Suprapubic skin (tissue), 4 donors: ENCODE results near the gene PSTK. TPM values are rescaled to one million over a fixed set of nuclear protein-coding genes. Genes with fewer than 3 reads are reported as not detected.

Source experiments
- DNase-seq, 2 donors: peaks; one replicate each; pipeline ENCODE4 v3.0.0-alpha.2; 2019; ENCODE audit warnings: low spot score in 2 of 2
- H3K27ac ChIP-seq: fragments of 200-600 bp; sonication (generic); one replicate; pipeline ENCODE4 v1.5.1; 2019
- H3K27me3 ChIP-seq: fragments of 200-600 bp; sonication (generic); one replicate; pipeline ENCODE4 v1.5.1; 2019
- H3K36me3 ChIP-seq: fragments of 200-600 bp; sonication (generic); one replicate; pipeline ENCODE4 v1.5.1; 2019
- H3K4me1 ChIP-seq: fragments of 200-600 bp; sonication (generic); one replicate; pipeline ENCODE4 v1.5.1; 2019
- H3K4me3 ChIP-seq: fragments of 200-600 bp; sonication (generic); one replicate; pipeline ENCODE4 v1.5.1; 2019; ENCODE audit warnings: mild to moderate bottlenecking
- H3K9me3 ChIP-seq: fragments of 200-600 bp; sonication (generic); one replicate; pipeline ENCODE4 v1.5.1; 2019
- EP300 ChIP-seq: sonication (generic); formaldehyde crosslinking; IDR thresholded peaks from one replicate; pipeline ENCODE4 v1.6.1; 2017; ENCODE audit warnings: antibody characterized with exemption
- POLR2A ChIP-seq, 2 donors: fragments of 450-650 bp; IDR thresholded peaks; one replicate each; pipeline ENCODE4 v1.6.1; 2017; ENCODE audit warnings: antibody characterized with exemption in 2 of 2, mild to moderate bottlenecking in 2 of 2, moderate library complexity in 2 of 2
- POLR2AphosphoS5 ChIP-seq, 3 donors: sonication (generic); formaldehyde crosslinking; IDR thresholded peaks; one replicate each; pipeline ENCODE4 v1.6.1; 2017; ENCODE audit warnings: antibody characterized with exemption in 3 of 3
- WGBS: methylation state at CpG from one replicate; pipeline ENCODE4 v1.1.5; 2018; 5-methylcytosine and 5-hydroxymethylcytosine counted together
- total RNA-seq, 4 donors: library from RNA; depleted of rRNA; stranded (reverse); fragments of >200 nt; gene quantifications; one replicate each; pipeline ENCODE4 v1.1.0, GENCODE V29; 2016
- TF ChIP-seq, protein P1 (sequence below), 2 donors: fragments of 200-600 bp in 1 of 2; fragments of 450-650 bp in 1 of 2; sonication (generic) in 1 of 2; IDR thresholded peaks; one replicate each; pipeline ENCODE4 v1.5.1; 2016 to 2019; ENCODE audit warnings: antibody characterized with exemption in 2 of 2, mild to moderate bottlenecking in 1 of 2, moderate library complexity in 1 of 2

Gene PSTK
- total RNA-seq, 4 donors from 2014 or later, result 3.4 to 7.9 (median 5.7) TPM

DNA sequence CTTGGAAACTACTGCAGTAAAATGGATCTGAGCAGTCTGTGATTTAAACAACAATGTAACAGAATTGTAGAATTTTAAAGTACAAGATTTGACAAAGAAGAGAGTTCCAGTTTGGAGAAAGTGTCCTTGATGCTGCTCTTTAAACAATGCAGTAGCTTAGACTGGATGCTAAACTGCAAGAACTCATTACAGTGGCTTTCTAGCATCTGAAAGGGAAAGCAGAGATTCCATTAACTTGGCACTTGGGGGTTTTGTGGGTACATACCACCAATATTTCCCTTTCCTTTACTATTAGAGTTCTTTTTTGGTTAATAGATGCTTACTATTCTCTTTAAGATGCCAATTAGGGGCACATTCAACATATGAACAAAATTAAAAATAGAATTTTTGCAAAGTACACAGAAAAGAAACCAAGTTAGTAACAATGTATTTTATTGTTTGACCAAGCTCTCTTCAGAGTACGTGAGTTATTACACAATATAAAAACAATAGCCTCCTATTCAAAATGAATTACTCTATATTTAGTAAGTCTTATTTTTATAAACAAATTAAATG, 11.9 kb downstream of the PSTK start:
- TF ChIP-seq POLR2A (IDR thresholded peaks at IDR 0.05), result no peak
- TF ChIP-seq, protein P1, sequence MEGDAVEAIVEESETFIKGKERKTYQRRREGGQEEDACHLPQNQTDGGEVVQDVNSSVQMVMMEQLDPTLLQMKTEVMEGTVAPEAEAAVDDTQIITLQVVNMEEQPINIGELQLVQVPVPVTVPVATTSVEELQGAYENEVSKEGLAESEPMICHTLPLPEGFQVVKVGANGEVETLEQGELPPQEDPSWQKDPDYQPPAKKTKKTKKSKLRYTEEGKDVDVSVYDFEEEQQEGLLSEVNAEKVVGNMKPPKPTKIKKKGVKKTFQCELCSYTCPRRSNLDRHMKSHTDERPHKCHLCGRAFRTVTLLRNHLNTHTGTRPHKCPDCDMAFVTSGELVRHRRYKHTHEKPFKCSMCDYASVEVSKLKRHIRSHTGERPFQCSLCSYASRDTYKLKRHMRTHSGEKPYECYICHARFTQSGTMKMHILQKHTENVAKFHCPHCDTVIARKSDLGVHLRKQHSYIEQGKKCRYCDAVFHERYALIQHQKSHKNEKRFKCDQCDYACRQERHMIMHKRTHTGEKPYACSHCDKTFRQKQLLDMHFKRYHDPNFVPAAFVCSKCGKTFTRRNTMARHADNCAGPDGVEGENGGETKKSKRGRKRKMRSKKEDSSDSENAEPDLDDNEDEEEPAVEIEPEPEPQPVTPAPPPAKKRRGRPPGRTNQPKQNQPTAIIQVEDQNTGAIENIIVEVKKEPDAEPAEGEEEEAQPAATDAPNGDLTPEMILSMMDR (IDR thresholded peaks at IDR 0.05), result no peak
- TF ChIP-seq EP300, result no peak
- no peak for TF ChIP-seq POLR2AphosphoS5 (IDR thresholded peaks at IDR 0.05)
- no peak for DNase-seq
- H3K9me3 ChIP-seq, result no peaks in the 10 kb centered on the region
- peaks cover 46% of the 10 kb centered on the region for H3K36me3 ChIP-seq
- H3K27ac ChIP-seq, result no peak overlapping the region
- H3K27me3 ChIP-seq, result no peaks in the 10 kb centered on the region
- 77% methylated on average over 1 of the region's 1 CpG for WGBS
- H3K4me1 ChIP-seq, result no peaks in the 10 kb centered on the region
- no peak overlapping the region for H3K4me3 ChIP-seq

DNA sequence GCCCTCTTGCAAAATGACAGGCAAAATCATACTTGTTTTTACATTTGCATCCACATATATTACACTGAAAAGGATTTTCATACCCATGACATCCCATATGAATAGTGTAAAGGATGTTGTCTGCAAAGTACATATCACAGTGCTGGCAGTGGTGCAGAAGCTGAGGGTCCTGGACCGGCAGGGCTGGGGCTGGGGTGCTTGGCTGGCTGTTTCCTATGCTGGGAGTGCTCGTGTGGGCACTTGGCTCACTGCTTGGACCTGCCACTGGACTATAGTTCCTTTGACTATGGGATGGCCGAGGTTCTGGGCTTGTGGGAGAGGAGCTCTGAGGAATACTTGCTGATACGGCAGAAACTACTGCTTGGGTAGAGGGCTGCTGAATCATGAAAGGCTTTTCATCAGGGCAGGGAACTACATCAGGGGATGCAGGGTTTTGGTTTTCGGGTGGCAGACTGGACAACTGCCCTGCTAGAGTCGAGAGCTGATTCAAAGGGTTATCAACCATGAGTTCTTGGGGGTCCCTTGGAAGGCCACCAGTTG, 13.7 kb downstream of the PSTK start:
- peaks cover 1% of the 10 kb centered on the region for H3K4me1 ChIP-seq
- no peak for DNase-seq
- H3K27me3 ChIP-seq, result no peaks in the 10 kb centered on the region
- H3K27ac ChIP-seq, result no peak overlapping the region
- no peak overlapping the region for H3K4me3 ChIP-seq
- no peaks in the 10 kb centered on the region for H3K9me3 ChIP-seq
- TF ChIP-seq POLR2A (IDR thresholded peaks at IDR 0.05) (no peak), EP300 (no peak), POLR2AphosphoS5 (IDR thresholded peaks at IDR 0.05) (no peak)
- TF ChIP-seq, protein P1 (IDR thresholded peaks at IDR 0.05), result no peak
- peaks cover 60% of the 10 kb centered on the region for H3K36me3 ChIP-seq
- WGBS, result 94% methylated on average over 6 of the region's 6 CpGs

DNA sequence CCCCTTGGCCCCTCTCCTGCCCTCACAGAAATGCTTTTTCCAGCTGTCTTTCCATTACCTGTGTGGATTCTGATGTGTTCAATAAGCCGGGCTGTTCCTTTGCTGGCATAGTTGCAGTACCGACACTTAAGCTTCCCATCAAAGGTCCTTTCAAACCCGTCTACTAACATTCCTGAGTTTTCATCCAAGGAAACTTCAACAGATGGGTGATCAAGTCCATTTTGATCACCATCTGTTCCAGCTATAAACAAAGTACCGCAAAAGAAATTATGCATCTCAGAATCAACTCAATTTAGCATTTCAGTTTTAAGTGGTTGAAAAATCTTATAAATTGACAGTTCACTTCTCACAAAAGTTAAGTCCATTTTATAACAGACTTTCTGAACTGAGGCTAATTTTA, 15.7 kb downstream of the PSTK start:
- WGBS, result 92% methylated on average over 4 of the region's 4 CpGs
- no peak for TF ChIP-seq EP300
- TF ChIP-seq, protein P1 (IDR thresholded peaks at IDR 0.05), result no peak
- TF ChIP-seq POLR2A (IDR thresholded peaks at IDR 0.05), result no peak
- no peak for TF ChIP-seq POLR2AphosphoS5 (IDR thresholded peaks at IDR 0.05)
- no peaks in the 10 kb centered on the region for H3K9me3 ChIP-seq
- H3K4me3 ChIP-seq, result no peak overlapping the region
- no peak overlapping the region for H3K27ac ChIP-seq
- no peaks in the 10 kb centered on the region for H3K27me3 ChIP-seq
- peaks cover 14% of the 10 kb centered on the region for H3K4me1 ChIP-seq
- H3K36me3 ChIP-seq, result peaks cover 60% of the 10 kb centered on the region
- DNase-seq, result no peak

DNA sequence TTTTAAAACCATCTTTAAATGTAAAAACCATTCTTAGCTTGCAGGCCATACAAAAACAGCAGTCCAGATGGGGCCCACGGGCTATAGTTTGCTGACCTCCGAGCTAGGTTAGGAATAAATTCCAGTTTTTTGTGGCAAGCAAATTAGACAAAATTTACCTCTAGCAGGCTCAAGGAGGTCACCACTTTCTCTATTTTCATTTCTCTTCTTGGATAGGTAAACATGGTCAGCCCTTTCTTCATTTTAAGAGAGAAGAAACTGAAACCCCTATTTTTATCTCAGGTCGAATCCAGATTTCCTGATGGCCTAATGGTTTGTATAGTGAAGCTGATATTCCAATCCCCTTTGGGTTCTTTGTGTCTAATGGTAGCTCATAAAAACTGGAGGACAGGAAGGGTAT, 17.7 kb downstream of the PSTK start:
- Histone ChIP-seq H3K4me3 (no peak overlapping the region), H3K9me3 (no peaks in the 10 kb centered on the region), H3K27me3 (no peaks in the 10 kb centered on the region), H3K36me3 (peaks cover 45% of the 10 kb centered on the region), H3K27ac (no peak overlapping the region), H3K4me1 (peaks cover 14% of the 10 kb centered on the region)
- WGBS, result 85% methylated on average over 3 of the region's 3 CpGs
- TF ChIP-seq POLR2A (IDR thresholded peaks at IDR 0.05), result no peak
- TF ChIP-seq EP300, result no peak
- TF ChIP-seq POLR2AphosphoS5 (IDR thresholded peaks at IDR 0.05), result no peak
- TF ChIP-seq, protein P1 (IDR thresholded peaks at IDR 0.05), result no peak
- no peak for DNase-seq

DNA sequence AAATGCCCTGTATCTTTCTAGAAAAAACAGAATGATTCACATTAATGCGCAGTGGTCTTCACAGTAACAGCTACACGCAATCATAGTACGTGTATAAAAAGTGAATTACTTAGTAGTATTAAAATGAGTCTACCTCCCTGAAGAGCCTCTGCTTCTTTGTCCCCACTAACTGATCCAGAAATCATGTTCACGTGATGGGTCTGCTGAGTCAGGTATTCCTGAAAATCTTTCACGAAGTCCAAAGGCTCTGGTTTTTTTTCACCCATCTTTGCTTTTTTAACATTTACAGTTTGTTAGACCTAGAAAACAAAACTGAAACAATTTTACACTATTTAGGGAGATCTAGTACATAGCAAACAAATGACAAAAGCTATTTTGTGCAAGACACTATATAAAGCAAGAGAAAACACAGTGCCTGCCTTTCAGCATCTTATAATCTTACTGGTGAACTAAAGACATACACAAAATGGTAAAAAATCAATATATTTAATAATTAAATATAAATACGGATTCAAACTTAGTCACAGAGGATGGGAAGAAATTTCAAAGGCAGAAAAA, 18.2 kb downstream of the PSTK start:
- TF ChIP-seq, protein P1 (IDR thresholded peaks at IDR 0.05), result no peak
- TF ChIP-seq POLR2AphosphoS5 (IDR thresholded peaks at IDR 0.05) (no peak), EP300 (no peak), POLR2A (IDR thresholded peaks at IDR 0.05) (no peak)
- Histone ChIP-seq H3K4me1 (peaks cover 14% of the 10 kb centered on the region), H3K9me3 (no peaks in the 10 kb centered on the region), H3K27ac (no peak overlapping the region), H3K4me3 (no peak overlapping the region), H3K36me3 (peaks cover 44% of the 10 kb centered on the region), H3K27me3 (no peaks in the 10 kb centered on the region)
- DNase-seq, result no peak
- 88% methylated on average over 6 of the region's 6 CpGs for WGBS
